KOPT-K1 (cell line): ENCODE results near the gene FOXK2.

Source experiments
- H3K27ac ChIP-seq: fragments of 200-600 bp; sonication (generic); 2 replicates; pipeline ENCODE4 v1.5.1; 2016; ENCODE audit warnings: antibody characterized with exemption, mild to moderate bottlenecking, low read depth, low read length; ENCODE audit not compliant: poor library complexity, severe bottlenecking
- H3K36me3 ChIP-seq: fragments of 200-600 bp; sonication (generic); 2 replicates; pipeline ENCODE4 v1.5.1; 2017; ENCODE audit warnings: antibody characterized with exemption, mild to moderate bottlenecking, low read length, moderate library complexity; ENCODE audit not compliant: insufficient read depth
- H3K9me3 ChIP-seq: fragments of 200-600 bp; sonication (generic); 2 replicates; pipeline ENCODE4 v1.5.1; 2017; ENCODE audit warnings: antibody characterized with exemption, low read length, mild to moderate bottlenecking; ENCODE audit not compliant: insufficient read depth, poor library complexity, severe bottlenecking

FOXK2 gene

DNA sequence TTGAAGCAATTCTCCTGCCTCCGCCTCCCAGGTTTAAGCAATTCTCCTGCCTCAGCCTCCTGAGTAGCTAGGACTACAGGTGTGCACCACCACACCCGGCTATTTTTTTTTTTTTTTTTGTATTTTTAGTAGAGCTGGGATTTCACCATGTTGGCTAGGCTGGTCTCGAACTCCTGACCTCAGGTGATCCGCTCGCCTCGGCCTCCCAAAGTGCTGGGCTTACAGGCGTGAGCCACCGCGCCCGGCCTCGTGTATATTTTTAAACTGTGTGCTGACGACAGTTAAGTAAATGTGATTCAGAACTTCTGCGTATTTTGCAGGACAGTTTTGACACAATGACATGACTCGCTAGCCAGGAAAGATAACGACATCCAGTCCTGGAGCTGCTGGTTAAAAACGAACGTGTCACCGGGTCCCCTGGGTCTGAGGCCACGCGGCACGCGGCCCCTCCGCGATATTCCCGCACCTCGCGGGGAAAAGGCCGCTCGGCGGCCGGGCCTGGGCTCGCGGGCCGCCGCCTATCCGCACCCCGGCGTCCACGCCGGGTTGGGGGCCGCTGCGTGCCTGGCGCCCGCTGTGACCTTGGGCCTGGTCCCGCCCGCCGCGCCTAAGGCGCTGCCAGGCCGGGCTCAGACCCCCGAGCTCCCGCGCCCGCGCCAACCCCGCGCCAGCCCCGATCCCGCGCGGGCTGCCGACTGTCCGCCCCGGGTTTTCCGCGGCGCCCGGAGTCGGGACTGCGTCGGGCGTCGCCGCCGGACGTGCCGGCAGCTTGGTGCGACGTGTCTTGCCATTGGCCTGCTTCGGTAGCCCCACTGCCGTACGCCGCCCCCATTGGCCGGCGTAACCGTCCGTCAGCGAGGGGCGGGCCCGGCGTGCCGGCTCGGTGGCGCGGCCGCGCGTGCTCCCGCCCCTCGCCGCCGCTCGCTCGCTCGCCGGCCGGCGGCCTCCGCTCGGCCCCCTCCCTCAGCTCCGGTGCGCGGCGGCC, at the start of gene FOXK2:
TSS of gene FOXK2 (plus strand) at position 907 of the 985 bp plus-strand sequence. CDS start 157 bp downstream, outside the sequence.
- H3K36me3 ChIP-seq, result peaks cover 21% of the 10 kb centered on the region; the same call in 1 of the 2 replicates
- peak within 1 kb of the TSS; percentile 74 for H3K27ac ChIP-seq

GRCh38 chr17:82470065-82470464, 49.5 kb upstream of the FOXK2 start:
- H3K27ac ChIP-seq, result no peak overlapping the region
- H3K9me3 ChIP-seq, result no peaks in the 10 kb centered on the region
- H3K36me3 ChIP-seq, result peaks cover 98% of the 10 kb centered on the region

More for the DNA sequence above, at the start of gene FOXK2:
- H3K9me3 ChIP-seq, result no peaks in the 10 kb centered on the region

DNA sequence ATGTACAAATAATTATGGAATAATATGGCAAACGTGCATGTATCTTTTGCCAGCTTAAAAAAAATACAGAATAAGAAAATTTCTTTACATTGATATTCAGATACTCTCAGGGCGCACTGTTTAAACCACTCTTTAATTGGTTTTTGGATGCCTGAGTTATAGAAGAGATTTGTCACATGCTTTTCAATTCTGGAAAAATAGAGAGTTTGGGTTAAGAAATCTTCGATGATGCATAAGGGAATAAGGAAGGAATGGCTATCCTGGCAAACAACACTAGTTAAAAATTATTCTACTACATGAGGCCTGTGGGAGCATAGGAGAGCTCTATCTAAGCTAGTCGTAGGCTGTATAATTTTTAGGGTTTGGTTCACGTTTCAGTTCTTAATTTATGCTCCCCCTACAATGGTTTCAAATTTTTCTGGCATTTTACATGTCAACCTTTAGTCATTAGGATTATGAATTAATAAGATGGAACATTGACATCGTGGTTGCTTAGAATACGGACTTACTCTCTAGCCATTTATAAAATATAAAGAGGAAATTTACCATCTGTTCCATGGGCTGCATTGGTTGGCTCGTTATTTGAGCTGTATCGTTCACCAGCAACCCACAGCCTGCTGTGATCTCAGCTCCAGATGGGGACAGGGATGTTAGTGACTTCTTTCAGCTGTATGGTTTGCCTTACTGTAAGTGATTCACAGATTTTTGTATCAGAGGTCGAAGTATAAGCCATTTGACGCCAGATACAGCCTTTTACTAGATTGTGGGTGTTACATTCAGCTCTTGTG, 45.1 kb upstream of the FOXK2 start:
- Histone ChIP-seq H3K9me3 (no peaks in the 10 kb centered on the region), H3K36me3 (peaks cover 97% of the 10 kb centered on the region), H3K27ac (no peak overlapping the region)

- H3K9me3 ChIP-seq, result no peaks in the 10 kb centered on the region
- H3K36me3 ChIP-seq, result peaks cover 97% of the 10 kb centered on the region
- no peak overlapping the region for H3K27ac ChIP-seq
Observed at GRCh38 chr17:82475458-82475857, 44.1 kb upstream of the FOXK2 start.

GRCh38 chr17:82477934-82478333, 41.6 kb upstream of the FOXK2 start:
- Histone ChIP-seq H3K9me3 (no peaks in the 10 kb centered on the region), H3K27ac (no peak overlapping the region), H3K36me3 (peaks cover 99% of the 10 kb centered on the region)

- H3K36me3 ChIP-seq, result peaks cover 99% of the 10 kb centered on the region
- H3K9me3 ChIP-seq, result no peaks in the 10 kb centered on the region
- peak overlapping the region; percentile 31 for H3K27ac ChIP-seq
Observed at GRCh38 chr17:82479602-82480001, 39.9 kb upstream of the FOXK2 start.

GRCh38 chr17:82480318-82480717, 39.2 kb upstream of the FOXK2 start:
- H3K27ac ChIP-seq, result no peak overlapping the region
- no peaks in the 10 kb centered on the region for H3K9me3 ChIP-seq
- peaks cover 99% of the 10 kb centered on the region for H3K36me3 ChIP-seq

DNA sequence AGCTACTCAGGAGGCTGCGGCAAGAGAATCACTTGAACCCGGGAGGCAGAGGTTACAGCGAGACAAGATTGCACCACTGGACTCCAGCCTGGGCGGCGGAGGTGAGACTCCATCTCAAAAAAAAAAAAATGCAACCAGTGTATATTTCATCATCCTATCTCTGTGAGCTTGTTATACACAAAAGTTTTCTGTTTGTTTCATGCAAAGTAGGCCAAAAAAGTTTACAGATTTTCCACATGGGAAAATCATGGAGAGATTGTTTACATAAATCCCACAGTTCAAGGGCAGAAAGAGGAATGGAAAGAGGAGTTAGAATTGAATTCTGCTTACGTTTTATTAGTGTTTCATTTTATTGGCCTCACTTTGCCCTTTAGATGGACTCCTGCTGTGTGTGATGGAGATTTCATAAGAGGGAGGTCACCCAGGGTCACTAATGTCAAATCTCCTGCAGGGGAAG, 36.3 kb upstream of the FOXK2 start:
- Histone ChIP-seq H3K27ac (no peak overlapping the region), H3K36me3 (peaks cover 100% of the 10 kb centered on the region), H3K9me3 (no peaks in the 10 kb centered on the region)

- peaks cover 100% of the 10 kb centered on the region for H3K36me3 ChIP-seq
- no peaks in the 10 kb centered on the region for H3K9me3 ChIP-seq
- H3K27ac ChIP-seq, result no peak overlapping the region
Observed at GRCh38 chr17:82483836-82484235, 35.7 kb upstream of the FOXK2 start.

DNA sequence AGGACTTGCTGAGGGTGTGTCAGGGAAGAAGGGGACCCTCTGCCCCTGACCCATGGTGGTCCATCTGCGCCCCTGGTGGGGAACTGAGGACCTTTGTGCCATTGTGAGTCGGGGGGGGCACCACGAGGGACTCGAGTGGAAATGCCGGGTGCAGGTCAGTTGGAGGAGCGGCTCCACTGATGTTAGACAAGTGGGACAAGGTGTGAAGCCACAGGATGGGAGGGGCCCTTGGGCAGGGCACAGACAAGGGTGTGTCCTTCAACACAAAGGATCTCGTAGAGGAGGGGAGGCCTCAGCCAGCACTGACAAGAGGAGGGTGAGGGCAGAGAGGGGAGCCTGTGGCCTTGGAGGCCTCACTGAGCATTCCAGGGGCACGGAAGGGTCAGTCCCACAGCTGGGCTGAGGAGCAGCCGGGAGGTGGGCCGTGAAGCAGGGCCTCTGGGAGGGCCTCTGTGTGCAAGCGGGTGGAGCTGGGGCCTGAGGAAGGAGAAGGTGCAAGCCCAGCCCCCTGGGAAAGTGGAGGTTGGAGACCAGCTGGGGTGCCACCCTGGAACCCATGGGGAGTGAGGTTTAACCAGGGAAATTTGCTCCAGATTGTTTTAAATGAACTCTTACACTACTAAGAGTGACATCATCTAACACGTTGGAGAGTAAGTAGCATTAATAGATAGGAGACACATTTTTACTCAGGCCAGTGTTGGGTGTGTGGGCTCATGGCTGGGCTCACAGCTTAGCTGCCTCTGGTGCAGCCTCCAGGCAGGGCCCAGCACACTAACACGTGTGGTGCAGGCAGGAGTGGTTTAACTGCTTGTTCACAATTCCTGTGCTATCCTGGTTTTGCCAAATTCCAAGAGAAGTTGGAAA, 33.1 kb upstream of the FOXK2 start:
- H3K27ac ChIP-seq, result no peak overlapping the region
- H3K36me3 ChIP-seq, result peaks cover 83% of the 10 kb centered on the region
- no peaks in the 10 kb centered on the region for H3K9me3 ChIP-seq

- Histone ChIP-seq H3K9me3 (no peaks in the 10 kb centered on the region), H3K36me3 (peaks cover 69% of the 10 kb centered on the region), H3K27ac (no peak overlapping the region)
Observed at GRCh38 chr17:82487910-82488309, 31.6 kb upstream of the FOXK2 start.

GRCh38 chr17:82489117-82489516, 30.4 kb upstream of the FOXK2 start:
- Histone ChIP-seq H3K9me3 (no peaks in the 10 kb centered on the region), H3K27ac (no peak overlapping the region), H3K36me3 (peaks cover 56% of the 10 kb centered on the region)

DNA sequence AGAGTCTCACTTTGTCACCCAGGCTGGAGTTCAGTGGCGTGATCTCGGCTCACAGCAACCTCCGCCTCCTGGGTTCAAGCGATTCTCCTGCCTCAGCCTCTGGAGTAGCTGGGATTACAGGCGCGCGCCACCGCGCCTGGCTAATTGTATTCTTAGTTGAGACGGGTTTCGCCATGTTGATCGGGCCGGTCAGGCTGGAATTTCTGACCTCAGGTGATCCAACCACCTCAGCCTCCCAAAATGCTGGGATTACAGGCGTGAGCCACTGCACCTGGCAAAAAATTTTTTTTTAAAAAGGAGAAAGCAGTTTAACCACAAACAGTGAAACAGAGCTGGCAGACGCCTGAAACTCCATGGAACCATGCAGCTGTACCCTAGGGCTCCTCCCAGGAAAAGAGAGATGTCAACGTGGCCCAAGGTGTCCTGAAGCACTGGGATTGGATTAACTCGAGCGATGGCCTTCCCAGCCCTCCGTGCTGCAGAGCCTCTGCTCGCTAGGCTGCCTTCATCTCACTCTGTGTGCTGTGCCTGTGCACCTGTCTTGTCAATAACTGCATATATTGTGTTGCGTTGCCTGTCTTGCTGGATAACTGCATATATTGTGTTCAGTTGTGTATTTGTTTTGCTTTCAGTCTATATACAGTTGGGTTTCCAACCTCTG, 29.6 kb upstream of the FOXK2 start:
- H3K36me3 ChIP-seq, result peaks cover 48% of the 10 kb centered on the region
- H3K9me3 ChIP-seq, result no peaks in the 10 kb centered on the region
- no peak overlapping the region for H3K27ac ChIP-seq
